ENCODE data around the gene LILRA6.
"Not testable (repeated sequence)": the region's sequence is repeated elsewhere in the genome, so short reads cannot be mapped to it uniquely, and the experiment has no call there.

The LILRA6 gene

GRCh38 chr19:54262470-54262869, 19.9 kb upstream of the LILRA6 start:
- DNase-seq, result no peak

- DNase-seq, result no peak
Observed at GRCh38 chr19:54262066-54262465, 19.5 kb upstream of the LILRA6 start.

- peak; percentile 21 to 57 (median 45) for DNase-seq
Observed at GRCh38 chr19:54257116-54257480, 14.5 kb upstream of the LILRA6 start, which contains the start of gene LILRB5. Gene LILRB5 (minus strand): TSS chr19:54257273. CDS start chr19:54257193, 80 bp downstream.

GRCh38 chr19:54256250-54257115, 13.9 kb upstream of the LILRA6 start:
- DNase-seq, result no peak

GRCh38 chr19:54255105-54255775, 12.7 kb upstream of the LILRA6 start:
- DNase-seq, result peak; percentile 42 to 58 (median 52)

GRCh38 chr19:54254195-54254906, 11.8 kb upstream of the LILRA6 start:
- DNase-seq, result no peak

GRCh38 chr19:54253331-54254194, 11.0 kb upstream of the LILRA6 start:
- DNase-seq, result no peak

GRCh38 chr19:54252845-54253244, 10.3 kb upstream of the LILRA6 start:
- no peak for DNase-seq

GRCh38 chr19:54252243-54252642, 9.7 kb upstream of the LILRA6 start:
- no peak for DNase-seq

GRCh38 chr19:54248016-54248601, 5.5 kb upstream of the LILRA6 start:
- peak; percentile 90 to 97 (median 93) for DNase-seq

- no peak for DNase-seq
Observed at GRCh38 chr19:54247106-54247930, 4.7 kb upstream of the LILRA6 start.

- no peak for DNase-seq
Observed at GRCh38 chr19:54245936-54246335, 3.3 kb upstream of the LILRA6 start.

- DNase-seq, result peak in 2 of 4 experiments; percentile 50 to 74
Observed at GRCh38 chr19:54243809-54244208, 1.2 kb upstream of the LILRA6 start.

GRCh38 chr19:54242234-54242633, 356 bp downstream of the LILRA6 start:
- peak in 3 of 4 experiments; percentile 35 to 51 (median 44) for DNase-seq

- not testable (repeated sequence) for DNase-seq
Observed at GRCh38 chr19:54240372-54241336, 1.9 kb downstream of the LILRA6 start.

- DNase-seq, result not testable (repeated sequence)
Observed at GRCh38 chr19:54239491-54240371, 2.9 kb downstream of the LILRA6 start.

- no peak for DNase-seq
Observed at GRCh38 chr19:54233941-54234340, 8.6 kb downstream of the LILRA6 start.

Measured in suppressor macrophage (primary cell).